Measurements from ENCODE around the gene RAP2A. TPM values are rescaled to one million over a fixed set of nuclear protein-coding genes. Genes with fewer than 3 reads are reported as not detected.

The RAP2A gene
- total RNA-seq, 1 donor, result 49.9 TPM

- H3K4me3 ChIP-seq (ENCODE audit: insufficient read depth, low read length), result no peak overlapping the region
- peaks cover 13% of the 10 kb centered on the region for H3K4me1 ChIP-seq (ENCODE audit: insufficient read depth, low read length)
- no peak for TF ChIP-seq CTCF (IDR thresholded peaks at IDR 0.05; ENCODE audit: extremely low read depth, low read depth, low read length)
- peak overlapping the region; percentile 66 for H3K4me2 ChIP-seq (ENCODE audit: insufficient read depth, low read length)
- no peak overlapping the region for H3K27ac ChIP-seq (ENCODE audit: low read depth, low read length)
- H3K36me3 ChIP-seq (ENCODE audit: insufficient read depth, low read length), result peaks cover 4% of the 10 kb centered on the region
- H4K20me1 ChIP-seq (ENCODE audit: insufficient read depth, low read length), result peaks cover 4% of the 10 kb centered on the region
- no peaks in the 10 kb centered on the region for H3K27me3 ChIP-seq (ENCODE audit: insufficient read depth, low read length)
- no peak for DNase-seq (ENCODE audit: insufficient read length, low spot score, missing footprints)
- H3K79me2 ChIP-seq (ENCODE audit: insufficient read depth, low read length), result peaks cover 16% of the 10 kb centered on the region
- no peaks in the 10 kb centered on the region for H3K9me3 ChIP-seq (ENCODE audit: low read depth, low read length)
- H2AFZ ChIP-seq (ENCODE audit: low read length), result no peak overlapping the region
These were observed 25.3 kb downstream of the RAP2A start for GRCh38 chr13:97459215-97459777.

GRCh38 chr13:97460004-97460775 lies 26.2 kb downstream of the RAP2A start:
- no peak overlapping the region for H2AFZ ChIP-seq (ENCODE audit: low read length)
- peaks cover 6% of the 10 kb centered on the region for H3K36me3 ChIP-seq (ENCODE audit: insufficient read depth, low read length)
- H3K9me3 ChIP-seq (ENCODE audit: low read depth, low read length), result no peaks in the 10 kb centered on the region
- H3K4me3 ChIP-seq (ENCODE audit: insufficient read depth, low read length), result peak overlapping the region; percentile 46
- peak; percentile 73 for DNase-seq (ENCODE audit: insufficient read length, low spot score, missing footprints)
- H3K27me3 ChIP-seq (ENCODE audit: insufficient read depth, low read length), result no peaks in the 10 kb centered on the region
- no peak for TF ChIP-seq CTCF (IDR thresholded peaks at IDR 0.05; ENCODE audit: extremely low read depth, low read depth, low read length)
- peaks cover 12% of the 10 kb centered on the region for H3K79me2 ChIP-seq (ENCODE audit: insufficient read depth, low read length)
- H3K27ac ChIP-seq (ENCODE audit: low read depth, low read length), result peak overlapping the region; percentile 26
- H3K4me1 ChIP-seq (ENCODE audit: insufficient read depth, low read length), result peaks cover 13% of the 10 kb centered on the region
- peaks cover 4% of the 10 kb centered on the region for H4K20me1 ChIP-seq (ENCODE audit: insufficient read depth, low read length)
- H3K4me2 ChIP-seq (ENCODE audit: insufficient read depth, low read length), result peak overlapping the region; percentile 66

GRCh38 chr13:97460853-97461252 lies 26.9 kb downstream of the RAP2A start:
- no peak for TF ChIP-seq CTCF (IDR thresholded peaks at IDR 0.05; ENCODE audit: extremely low read depth, low read depth, low read length)
- Histone ChIP-seq H3K9me3 (ENCODE audit: low read depth, low read length) (no peaks in the 10 kb centered on the region), H2AFZ (ENCODE audit: low read length) (no peak overlapping the region), H3K27ac (ENCODE audit: low read depth, low read length) (no peak overlapping the region), H3K4me1 (ENCODE audit: insufficient read depth, low read length) (peaks cover 13% of the 10 kb centered on the region), H3K36me3 (ENCODE audit: insufficient read depth, low read length) (peaks cover 6% of the 10 kb centered on the region), H3K4me3 (ENCODE audit: insufficient read depth, low read length) (no peak overlapping the region), H3K27me3 (ENCODE audit: insufficient read depth, low read length) (no peaks in the 10 kb centered on the region), H3K4me2 (ENCODE audit: insufficient read depth, low read length) (no peak overlapping the region), H4K20me1 (ENCODE audit: insufficient read depth, low read length) (no peaks in the 10 kb centered on the region), H3K79me2 (ENCODE audit: insufficient read depth, low read length) (peaks cover 9% of the 10 kb centered on the region)
- no peak for DNase-seq (ENCODE audit: insufficient read length, low spot score, missing footprints)

- H4K20me1 ChIP-seq (ENCODE audit: insufficient read depth, low read length), result no peaks in the 10 kb centered on the region
- peaks cover 9% of the 10 kb centered on the region for H3K4me1 ChIP-seq (ENCODE audit: insufficient read depth, low read length)
- TF ChIP-seq CTCF (IDR thresholded peaks at IDR 0.05; ENCODE audit: extremely low read depth, low read depth, low read length), result no peak
- no peak for DNase-seq (ENCODE audit: insufficient read length, low spot score, missing footprints)
- H3K4me2 ChIP-seq (ENCODE audit: insufficient read depth, low read length), result no peak overlapping the region
- no peaks in the 10 kb centered on the region for H3K27me3 ChIP-seq (ENCODE audit: insufficient read depth, low read length)
- no peak overlapping the region for H3K27ac ChIP-seq (ENCODE audit: low read depth, low read length)
- no peaks in the 10 kb centered on the region for H3K9me3 ChIP-seq (ENCODE audit: low read depth, low read length)
- no peak overlapping the region for H3K4me3 ChIP-seq (ENCODE audit: insufficient read depth, low read length)
- peaks cover 6% of the 10 kb centered on the region for H3K36me3 ChIP-seq (ENCODE audit: insufficient read depth, low read length)
- no peak overlapping the region for H2AFZ ChIP-seq (ENCODE audit: low read length)
- H3K79me2 ChIP-seq (ENCODE audit: insufficient read depth, low read length), result peaks cover 5% of the 10 kb centered on the region
These were observed 30.6 kb downstream of the RAP2A start for GRCh38 chr13:97464561-97464960.

Data from osteoblast (primary cell).